Mesothelial cell of epicardium (in vitro differentiated cells): Measurements from ENCODE around the gene P3H3. TPM values are rescaled to one million over a fixed set of nuclear protein-coding genes. Genes with fewer than 3 reads are reported as not detected.

ENCODE experiments used
- DNase-seq, 2 experiments: peaks; one replicate each; pipeline ENCODE4 v3.0.0; 2021; ENCODE audit warnings: low spot score in 2 of 2; ENCODE audit not compliant: unreplicated experiment in 2 of 2
- H3K27ac Mint-ChIP-seq: 2 replicates; pipeline ENCODE4 v1.8.0; 2021; ENCODE audit warnings: mixed read lengths
- H3K27me3 Mint-ChIP-seq: 2 replicates; pipeline ENCODE4 v1.8.0; 2021; ENCODE audit warnings: low read depth, mixed read lengths
- H3K36me3 Mint-ChIP-seq: 2 replicates; pipeline ENCODE4 v1.8.0; 2021; ENCODE audit warnings: mixed read lengths
- H3K4me1 Mint-ChIP-seq: 2 replicates; pipeline ENCODE4 v1.8.0; 2021; ENCODE audit warnings: mixed read lengths
- H3K4me3 Mint-ChIP-seq: 2 replicates; pipeline ENCODE4 v1.8.0; 2021; ENCODE audit warnings: mild to moderate bottlenecking, moderate library complexity, mixed read lengths
- H3K9me3 Mint-ChIP-seq: 2 replicates; pipeline ENCODE4 v1.8.0; 2021; ENCODE audit warnings: mixed read lengths
- CTCF ChIP-seq: fragments of 200-600 bp; sonication (generic); IDR thresholded peaks from one replicate; pipeline ENCODE4 v1.5.0; 2021; ENCODE audit warnings: antibody characterized with exemption; ENCODE audit not compliant: unreplicated experiment
- total RNA-seq: library from RNA; stranded (reverse); gene quantifications from 3 replicates; pipeline ENCODE4 v1.2.1, GENCODE V29; 2021

Gene P3H3
- total RNA-seq, 1 donor from 2014 or later, result 83.8 TPM

GRCh38 chr12:6809056-6809455 is 19.2 kb upstream of the P3H3 start:
- peaks cover 2% of the 10 kb centered on the region for H3K9me3 Mint-ChIP-seq
- H3K4me1 Mint-ChIP-seq, result peaks cover 8% of the 10 kb centered on the region
- H3K27me3 Mint-ChIP-seq, result peaks cover 1% of the 10 kb centered on the region
- no peak for DNase-seq
- no peak for TF ChIP-seq CTCF
- no peak overlapping the region for H3K27ac Mint-ChIP-seq
- no peak overlapping the region for H3K4me3 Mint-ChIP-seq
- H3K36me3 Mint-ChIP-seq, result peaks cover 2% of the 10 kb centered on the region

- Mint-ChIP-seq H3K27ac (peak overlapping the region; percentile 23), H3K4me3 (no peak overlapping the region), H3K9me3 (no peaks in the 10 kb centered on the region), H3K4me1 (peaks cover 8% of the 10 kb centered on the region), H3K36me3 (no peaks in the 10 kb centered on the region), H3K27me3 (peaks cover 6% of the 10 kb centered on the region)
- no peak for TF ChIP-seq CTCF
- no peak for DNase-seq
These were observed 17.4 kb upstream of the P3H3 start for GRCh38 chr12:6810758-6811157.

GRCh38 chr12:6813363-6813762 is 14.8 kb upstream of the P3H3 start:
- DNase-seq, result no peak
- Mint-ChIP-seq H3K4me1 (peaks cover 11% of the 10 kb centered on the region), H3K9me3 (no peaks in the 10 kb centered on the region), H3K27me3 (peaks cover 6% of the 10 kb centered on the region), H3K27ac (no peak overlapping the region), H3K36me3 (no peaks in the 10 kb centered on the region), H3K4me3 (no peak overlapping the region)
- no peak for TF ChIP-seq CTCF

GRCh38 chr12:6816598-6816997 is 11.6 kb upstream of the P3H3 start:
- no peak for TF ChIP-seq CTCF
- H3K27me3 Mint-ChIP-seq, result peaks cover 6% of the 10 kb centered on the region
- no peak for DNase-seq
- peaks cover 28% of the 10 kb centered on the region for H3K4me1 Mint-ChIP-seq
- no peaks in the 10 kb centered on the region for H3K9me3 Mint-ChIP-seq
- no peak overlapping the region for H3K27ac Mint-ChIP-seq
- H3K4me3 Mint-ChIP-seq, result no peak overlapping the region
- H3K36me3 Mint-ChIP-seq, result no peaks in the 10 kb centered on the region

GRCh38 chr12:6817098-6817497 is 11.1 kb upstream of the P3H3 start:
- peaks cover 31% of the 10 kb centered on the region for H3K4me1 Mint-ChIP-seq
- no peaks in the 10 kb centered on the region for H3K36me3 Mint-ChIP-seq
- TF ChIP-seq CTCF, result no peak
- no peak overlapping the region for H3K4me3 Mint-ChIP-seq
- no peak overlapping the region for H3K27ac Mint-ChIP-seq
- H3K27me3 Mint-ChIP-seq, result peaks cover 6% of the 10 kb centered on the region
- no peak for DNase-seq
- no peaks in the 10 kb centered on the region for H3K9me3 Mint-ChIP-seq

GRCh38 chr12:6817662-6818157 is 10.5 kb upstream of the P3H3 start:
- no peak overlapping the region for H3K4me3 Mint-ChIP-seq
- no peak for DNase-seq
- TF ChIP-seq CTCF, result no peak
- no peaks in the 10 kb centered on the region for H3K36me3 Mint-ChIP-seq
- H3K9me3 Mint-ChIP-seq, result no peaks in the 10 kb centered on the region
- H3K4me1 Mint-ChIP-seq, result peaks cover 37% of the 10 kb centered on the region
- H3K27ac Mint-ChIP-seq, result no peak overlapping the region
- peaks cover 7% of the 10 kb centered on the region for H3K27me3 Mint-ChIP-seq
